A549 (cell line): Measurements from ENCODE around the gene SFRP4. TPM values are rescaled to one million over a fixed set of nuclear protein-coding genes. Genes with fewer than 3 reads are reported as not detected.
A peak's percentile ranks its signal among the peaks of the same experiment; 100 is the strongest.

ENCODE experiments used
- ATAC-seq, 2 experiments: fragments of 200-7000 bp in 1 of 2; fragments of >200 bp in 1 of 2; cut with Nextera tagmentation in 1 of 2; cut with Tn5 transposase in 1 of 2; 3 replicates each; pipeline versions ENCODE4 v1.8.0 to v1.9.1; 2018 to 2020; ENCODE audit warnings: mild to moderate bottlenecking in 1 of 2, moderate library complexity in 1 of 2
- CTCF ChIA-PET: fragments of 300-600 bp; sonication (Branson Sonifier 250); formaldehyde crosslinking; extraction: SDS; loops from one replicate; lab custom pipeline; 2021; ENCODE audit warnings: antibody characterized with exemption, inconsistent platforms; lab: Yijun Ruan, JAX
- POLR2A ChIA-PET: fragments of 350-600 bp; formaldehyde crosslinking; extraction: SDS; loops from one replicate; lab custom pipeline; 2021; ENCODE audit warnings: antibody characterized with exemption, inconsistent platforms; lab: Yijun Ruan, JAX
- DNase-seq, 2 experiments: peaks; one replicate each; pipeline versions ENCODE4 v3.0.0 to v3.0.0-alpha.2; 2011 to 2016; ENCODE audit warnings: low read depth in 1 of 2, low spot score in 1 of 2
- FAIRE-seq: peaks from 2 replicates; lab custom pipeline; 2011; peaks lifted over from hg19 to GRCh38; lab: Jason Lieb, UNC
- H3K27ac ChIP-seq, 2 experiments: fragments of >200 bp; sonication (Bioruptor Twin); formaldehyde crosslinking; 3 replicates each; pipeline ENCODE4 v1.5.1; 2016 to 2017
- H3K4me1 ChIP-seq: fragments of >200 bp; sonication (Bioruptor Twin); formaldehyde crosslinking; 3 replicates; pipeline ENCODE4 v1.6.1; 2016
- H3K4me2 ChIP-seq: fragments of >200 bp; sonication (Bioruptor Twin); formaldehyde crosslinking; 3 replicates; pipeline ENCODE4 v1.6.1; 2016
- H3K4me3 ChIP-seq: fragments of >200 bp; sonication (Bioruptor Twin); formaldehyde crosslinking; 3 replicates; pipeline ENCODE4 v1.5.1; 2016
- H3K9me3 ChIP-seq: fragments of >200 bp; sonication (Bioruptor Twin); formaldehyde crosslinking; 3 replicates; pipeline ENCODE4 v1.6.1; 2016
- BCL3 ChIP-seq: fragments of >200 bp; sonication (Bioruptor Twin); formaldehyde crosslinking; IDR thresholded peaks from 3 replicates; pipeline ENCODE4 v1.6.1; 2016
- CBX2 ChIP-seq: fragments of 200-600 bp; sonication (generic); IDR thresholded peaks from 2 replicates; pipeline ENCODE4 v1.6.1; 2016; ENCODE audit warnings: low read depth, mild to moderate bottlenecking, borderline replicate concordance
- CHD2 ChIP-seq: fragments of 150-350 bp; IDR thresholded peaks from 2 replicates; pipeline ENCODE4 v1.6.1; 2014; ENCODE audit warnings: low read length; ENCODE audit not compliant: partially characterized antibody
- CHD4 ChIP-seq: fragments of 200-600 bp; sonication (generic); IDR thresholded peaks from 2 replicates; pipeline ENCODE4 v1.6.1; 2016; ENCODE audit warnings: antibody characterized with exemption, mild to moderate bottlenecking, borderline replicate concordance
- ESRRA ChIP-seq: fragments of 150-350 bp; IDR thresholded peaks from 2 replicates; pipeline ENCODE4 v1.6.1; 2014; ENCODE audit warnings: mild to moderate bottlenecking, low read length, borderline replicate concordance
- FOSL2 ChIP-seq, 2 experiments: fragments of 450-650 bp in 1 of 2; fragments of >200 bp in 1 of 2; sonication (Bioruptor Twin) in 1 of 2; formaldehyde crosslinking; IDR thresholded peaks; 2 replicates each; pipeline versions ENCODE4 v1.5.0 to v1.6.1; 2016 to 2020; ENCODE audit warnings: mild to moderate bottlenecking in 1 of 2, moderate library complexity in 1 of 2
- GATA3 ChIP-seq: IDR thresholded peaks from 2 replicates; pipeline ENCODE4 v1.6.1; 2012; ENCODE audit warnings: borderline replicate concordance
- HDAC2 ChIP-seq: fragments of 200-600 bp; sonication (generic); IDR thresholded peaks from 2 replicates; pipeline ENCODE4 v1.6.1; 2016
- POLR2AphosphoS2 ChIP-seq: conservative IDR thresholded peaks from 2 replicates; pipeline ENCODE4 v1.6.1; 2012; ENCODE audit warnings: low read length, improper control_type of control experiment, inconsistent platforms
- RARB ChIP-seq: fragments of 250-450 bp; sonication (Bioruptor Pico); IDR thresholded peaks from 2 replicates; pipeline ENCODE4 v1.8.0; 2021; ENCODE audit warnings: mild to moderate bottlenecking, moderate library complexity
- RNF2 ChIP-seq: fragments of 200-600 bp; sonication (generic); IDR thresholded peaks from 2 replicates; pipeline ENCODE4 v1.6.1; 2016; ENCODE audit warnings: low read depth, mild to moderate bottlenecking, antibody characterized with exemption, moderate library complexity, borderline replicate concordance
- SREBF2 ChIP-seq: fragments of 450-650 bp; IDR thresholded peaks from 2 replicates; pipeline ENCODE4 v1.6.1; 2014; ENCODE audit warnings: mild to moderate bottlenecking, moderate library complexity
- TFCP2L1 ChIP-seq: fragments of 250-450 bp; sonication (Bioruptor Pico); IDR thresholded peaks from 2 replicates; pipeline ENCODE4 v1.5.0; 2021; ENCODE audit warnings: mild to moderate bottlenecking
- USF2 ChIP-seq: fragments of 450-650 bp; IDR thresholded peaks from 2 replicates; pipeline ENCODE4 v1.6.1; 2014; ENCODE audit warnings: antibody characterized with exemption
- ZC3H11A ChIP-seq: fragments of 450-650 bp; IDR thresholded peaks from 2 replicates; pipeline ENCODE4 v1.6.1; 2014; ENCODE audit warnings: antibody characterized with exemption, mild to moderate bottlenecking
- ZFP36 ChIP-seq: fragments of 450-650 bp; IDR thresholded peaks from 2 replicates; pipeline ENCODE4 v1.6.1; 2014; ENCODE audit warnings: borderline replicate concordance; ENCODE audit not compliant: partially characterized antibody
- ZSCAN20 ChIP-seq: fragments of 250-450 bp; sonication (Bioruptor Pico); IDR thresholded peaks from 2 replicates; pipeline ENCODE4 v1.8.0; 2022; ENCODE audit warnings: mild to moderate bottlenecking, moderate library complexity
- WGBS: methylation state at CpG from one replicate; pipeline ENCODE4 v1.1.6; 2017; ENCODE audit errors: missing lambda C conversion rate; 5-methylcytosine and 5-hydroxymethylcytosine counted together
- polyA plus RNA-seq, 4 experiments: library from polyadenylated mRNA; depleted of rRNA in 3 of 4; stranded (reverse); fragments of >200 nt; fragmentation: RNase III in 1 of 4; extraction: RNeasy Plus Mini Kit Qiagen cat#74134 plus additional on column Dnase treatment in 1 of 4; gene quantifications; 2 replicates in 3 of 4; 3 replicates in 1 of 4; pipeline ENCODE4 v1.2.3, GENCODE V29; 2011 to 2017
- TF ChIP-seq, protein P1 (sequence below): fragments of 200-600 bp; sonication (generic); IDR thresholded peaks from 2 replicates; pipeline ENCODE4 v1.6.1; 2016; ENCODE audit warnings: antibody characterized with exemption, mild to moderate bottlenecking, moderate library complexity

Gene SFRP4
- polyA plus RNA-seq, 2 of the 4 experiments (the other 2 are of a cell fraction) = 7.4 to 11.9 TPM

GRCh38 chr7:37923996-37924395 lies 7.4 kb upstream of the SFRP4 start:
- ChIA-PET CTCF (interaction anchor here (0.7 kb wide), 1 partner anchor 183 kb away, joined by 3 read pairs; no protein-coding TSS in a partner anchor), POLR2A (no interaction called here)
- Histone ChIP-seq H3K4me1 (peaks cover 36% of the 10 kb centered on the region), H3K4me3 (no peak overlapping the region), H3K4me2 (no peak overlapping the region), H3K9me3 (peaks cover 22% of the 10 kb centered on the region), H3K27ac (no peak overlapping the region)
- WGBS = 100% methylated on average over 1 of the region's 1 CpG
- no peak for FAIRE-seq
- no peak for ATAC-seq
- no peak for DNase-seq
- TF ChIP-seq, protein P1, sequence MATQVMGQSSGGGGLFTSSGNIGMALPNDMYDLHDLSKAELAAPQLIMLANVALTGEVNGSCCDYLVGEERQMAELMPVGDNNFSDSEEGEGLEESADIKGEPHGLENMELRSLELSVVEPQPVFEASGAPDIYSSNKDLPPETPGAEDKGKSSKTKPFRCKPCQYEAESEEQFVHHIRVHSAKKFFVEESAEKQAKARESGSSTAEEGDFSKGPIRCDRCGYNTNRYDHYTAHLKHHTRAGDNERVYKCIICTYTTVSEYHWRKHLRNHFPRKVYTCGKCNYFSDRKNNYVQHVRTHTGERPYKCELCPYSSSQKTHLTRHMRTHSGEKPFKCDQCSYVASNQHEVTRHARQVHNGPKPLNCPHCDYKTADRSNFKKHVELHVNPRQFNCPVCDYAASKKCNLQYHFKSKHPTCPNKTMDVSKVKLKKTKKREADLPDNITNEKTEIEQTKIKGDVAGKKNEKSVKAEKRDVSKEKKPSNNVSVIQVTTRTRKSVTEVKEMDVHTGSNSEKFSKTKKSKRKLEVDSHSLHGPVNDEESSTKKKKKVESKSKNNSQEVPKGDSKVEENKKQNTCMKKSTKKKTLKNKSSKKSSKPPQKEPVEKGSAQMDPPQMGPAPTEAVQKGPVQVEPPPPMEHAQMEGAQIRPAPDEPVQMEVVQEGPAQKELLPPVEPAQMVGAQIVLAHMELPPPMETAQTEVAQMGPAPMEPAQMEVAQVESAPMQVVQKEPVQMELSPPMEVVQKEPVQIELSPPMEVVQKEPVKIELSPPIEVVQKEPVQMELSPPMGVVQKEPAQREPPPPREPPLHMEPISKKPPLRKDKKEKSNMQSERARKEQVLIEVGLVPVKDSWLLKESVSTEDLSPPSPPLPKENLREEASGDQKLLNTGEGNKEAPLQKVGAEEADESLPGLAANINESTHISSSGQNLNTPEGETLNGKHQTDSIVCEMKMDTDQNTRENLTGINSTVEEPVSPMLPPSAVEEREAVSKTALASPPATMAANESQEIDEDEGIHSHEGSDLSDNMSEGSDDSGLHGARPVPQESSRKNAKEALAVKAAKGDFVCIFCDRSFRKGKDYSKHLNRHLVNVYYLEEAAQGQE = no peak
- TF ChIP-seq CHD4 = no peak
- TF ChIP-seq TFCP2L1 = no peak

DNA sequence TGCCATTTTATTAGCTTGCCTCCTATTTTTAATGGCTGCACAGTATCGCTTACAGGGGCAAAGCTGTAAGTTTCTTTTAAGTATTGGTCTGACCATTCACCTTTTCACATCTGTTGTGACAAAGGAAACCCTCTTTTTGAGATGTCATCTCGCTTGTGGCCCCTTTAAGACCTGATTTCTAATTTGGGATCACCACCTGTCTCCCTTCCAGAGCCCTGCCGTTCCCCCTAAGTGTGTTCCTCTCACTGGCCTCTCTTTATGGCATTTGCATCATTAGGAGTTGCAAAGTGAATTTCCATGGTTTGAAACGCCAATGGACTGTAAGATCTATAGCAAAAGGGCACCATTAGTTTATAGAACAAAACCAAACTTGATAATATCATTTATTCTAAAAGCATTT lies 5.3 kb upstream of the SFRP4 start:
- peaks cover 22% of the 10 kb centered on the region for H3K9me3 ChIP-seq
- DNase-seq (no peak), ATAC-seq (no peak)
- ChIA-PET POLR2A (interaction anchor here (0.8 to 2.7 kb wide), 4 partner anchors 9 to 294 kb away, joined by 4 to 11 read pairs (median 8); partner anchors contain the start of gene STARD3NL), CTCF (interaction anchor here (0.6 to 6.6 kb wide), 8 partner anchors 11 to 377 kb away, joined by 3 to 159 read pairs (median 4); no protein-coding TSS in a partner anchor)
- H3K4me1 ChIP-seq = peaks cover 24% of the 10 kb centered on the region
- H3K27ac ChIP-seq = peak overlapping the region; percentile 98 to 99
- WGBS = 16% methylated on average over 4 of the region's 4 CpGs
- H3K4me3 ChIP-seq = peak overlapping the region; percentile 78
- TF ChIP-seq BCL3 = no peak
- no peak for TF ChIP-seq CBX2
- TF ChIP-seq ZFP36 = no peak
- no peak for TF ChIP-seq TFCP2L1
- no peak for TF ChIP-seq POLR2AphosphoS2
- no peak for TF ChIP-seq CHD2
- no peak for TF ChIP-seq ESRRA
- TF ChIP-seq ZC3H11A = no peak
- TF ChIP-seq HDAC2 = no peak
- no peak for TF ChIP-seq SREBF2
- no peak for TF ChIP-seq RARB (CRISPR knock-in tag)
- no peak for TF ChIP-seq FOSL2 (IDR thresholded peaks at IDR 0.05)
- TF ChIP-seq FOSL2 (CRISPR knock-in tag; IDR thresholded peaks at IDR 0.05) = no peak
- no peak for TF ChIP-seq USF2
- no peak for TF ChIP-seq RNF2
- no peak for TF ChIP-seq GATA3
- no peak for TF ChIP-seq ZSCAN20 (CRISPR knock-in tag)
- TF ChIP-seq, all 56 proteins: peak for 0
- no peak for FAIRE-seq
- H3K4me2 ChIP-seq = peak overlapping the region; percentile 96
